HEK293 (cell line): ENCODE results near the gene GAK.

Experiments
- CTCF ChIA-PET: fragments of 350-600 bp; formaldehyde crosslinking; extraction: SDS; loops from one replicate; lab custom pipeline; 2021; ENCODE audit warnings: antibody characterized with exemption; lab: Yijun Ruan, JAX
- POLR2A ChIA-PET: fragments of 300-600 bp; formaldehyde crosslinking; extraction: SDS; loops from one replicate; lab custom pipeline; 2020; ENCODE audit warnings: antibody characterized with exemption, inconsistent platforms; lab: Yijun Ruan, JAX
- H3K27ac ChIP-seq: fragments of 200-500 bp; sonication (Bioruptor generic); 2 replicates; pipeline ENCODE4 v1.5.1; 2014; ENCODE audit warnings: low read depth, low read length, control low read depth, inconsistent platforms; ENCODE audit errors: extremely low read depth
- H3K36me3 ChIP-seq, 2 experiments: fragments of 200-500 bp in 1 of 2; sonication (Bioruptor generic) in 1 of 2; 1 replicate in 1 of 2; 2 replicates in 1 of 2; pipeline ENCODE4 v1.5.1; 2014 to 2017; ENCODE audit warnings: inconsistent platforms in 2 of 2, low read length in 2 of 2; ENCODE audit not compliant: control insufficient read depth in 2 of 2, insufficient read depth in 1 of 2
- H3K4me1 ChIP-seq: fragments of 200-500 bp; sonication (Bioruptor generic); 2 replicates; pipeline ENCODE4 v1.5.1; 2014; ENCODE audit warnings: mild to moderate bottlenecking, low read length, inconsistent platforms; ENCODE audit not compliant: control insufficient read depth, insufficient read depth
- H3K4me3 ChIP-seq: 2 replicates; pipeline ENCODE4 v1.5.1; 2011; ENCODE audit warnings: low read depth, mild to moderate bottlenecking, control low read depth, low read length, moderate library complexity
- H3K9me3 ChIP-seq: fragments of 200-500 bp; sonication (Bioruptor generic); 2 replicates; pipeline ENCODE4 v1.5.1; 2014; ENCODE audit warnings: low read depth, low read length, inconsistent platforms; ENCODE audit not compliant: control insufficient read depth, insufficient read depth
- BCL11B ChIP-seq: fragments of 450-650 bp; formaldehyde crosslinking; IDR thresholded peaks from 2 replicates; pipeline ENCODE4 v1.5.1; 2016; ENCODE audit warnings: low read depth, missing biosample characterization, missing genetic modification characterization
- HOXA7 ChIP-seq: sonication (generic); formaldehyde crosslinking; IDR thresholded peaks from 2 replicates; pipeline ENCODE4 v1.8.1; 2022; ENCODE audit warnings: missing genetic modification reagents, borderline replicate concordance
- KLF16 ChIP-seq: fragments of 450-650 bp; formaldehyde crosslinking; IDR thresholded peaks from 2 replicates; pipeline ENCODE4 v1.5.1; 2017; ENCODE audit warnings: missing biosample characterization, missing genetic modification characterization
- SCRT2 ChIP-seq: fragments of 450-650 bp; formaldehyde crosslinking; IDR thresholded peaks from 2 replicates; pipeline ENCODE4 v1.5.1; 2016; ENCODE audit warnings: missing biosample characterization, missing genetic modification characterization
- YY2 ChIP-seq: fragments of 450-650 bp; formaldehyde crosslinking; IDR thresholded peaks from 2 replicates; pipeline ENCODE4 v1.5.1; 2016; ENCODE audit warnings: missing biosample characterization, missing genetic modification characterization
- ZBTB21 ChIP-seq: fragments of 450-650 bp; formaldehyde crosslinking; IDR thresholded peaks from 2 replicates; pipeline ENCODE4 v1.5.1; 2017; ENCODE audit warnings: missing biosample characterization, missing genetic modification characterization
- ZBTB44 ChIP-seq: fragments of 450-650 bp; IDR thresholded peaks from 2 replicates; pipeline ENCODE4 v1.5.1; 2018; ENCODE audit warnings: missing biosample characterization, mild to moderate bottlenecking, missing genetic modification characterization
- ZBTB48 ChIP-seq: fragments of 450-650 bp; formaldehyde crosslinking; IDR thresholded peaks from 2 replicates; pipeline ENCODE4 v1.5.1; 2016; ENCODE audit warnings: missing biosample characterization, missing genetic modification characterization
- ZNF138 ChIP-seq: fragments of 450-650 bp; formaldehyde crosslinking; IDR thresholded peaks from 2 replicates; pipeline ENCODE4 v1.5.1; 2016; ENCODE audit warnings: missing biosample characterization, missing genetic modification characterization, borderline replicate concordance
- ZNF292 ChIP-seq: fragments of 450-650 bp; formaldehyde crosslinking; IDR thresholded peaks from 2 replicates; pipeline ENCODE4 v1.5.1; 2016; ENCODE audit warnings: low read depth, missing biosample characterization, missing genetic modification characterization, borderline replicate concordance
- ZNF394 ChIP-seq: fragments of 450-650 bp; formaldehyde crosslinking; IDR thresholded peaks from 2 replicates; pipeline ENCODE4 v1.5.1; 2016; ENCODE audit warnings: missing biosample characterization, missing genetic modification characterization, mild to moderate bottlenecking, moderate library complexity, borderline replicate concordance
- ZNF426 ChIP-seq: fragments of 450-650 bp; formaldehyde crosslinking; IDR thresholded peaks from 2 replicates; pipeline ENCODE4 v1.5.1; 2017; ENCODE audit warnings: missing biosample characterization, missing genetic modification characterization, mild to moderate bottlenecking, inconsistent platforms, moderate library complexity
- ZNF501 ChIP-seq: fragments of 450-650 bp; formaldehyde crosslinking; IDR thresholded peaks from 2 replicates; pipeline ENCODE4 v1.5.1; 2016; ENCODE audit warnings: missing biosample characterization, missing genetic modification characterization
- ZNF530 ChIP-seq: fragments of 450-650 bp; formaldehyde crosslinking; IDR thresholded peaks from 2 replicates; pipeline ENCODE4 v1.5.1; 2016; ENCODE audit warnings: low read depth, missing biosample characterization, missing genetic modification characterization
- ZNF610 ChIP-seq: fragments of 450-650 bp; formaldehyde crosslinking; IDR thresholded peaks from 2 replicates; pipeline ENCODE4 v1.5.1; 2016; ENCODE audit warnings: missing biosample characterization, missing genetic modification characterization, borderline replicate concordance
- ZNF623 ChIP-seq: fragments of 450-650 bp; formaldehyde crosslinking; IDR thresholded peaks from 2 replicates; pipeline ENCODE4 v1.5.1; 2016; ENCODE audit warnings: missing biosample characterization, missing genetic modification characterization
- ZNF670 ChIP-seq: fragments of 450-650 bp; formaldehyde crosslinking; IDR thresholded peaks from 2 replicates; pipeline ENCODE4 v1.5.1; 2016; ENCODE audit warnings: missing biosample characterization, missing genetic modification characterization, low read depth
- ZSCAN16 ChIP-seq: fragments of 450-650 bp; formaldehyde crosslinking; IDR thresholded peaks from 2 replicates; pipeline ENCODE4 v1.5.1; 2016; ENCODE audit warnings: missing biosample characterization, missing genetic modification characterization
- ZSCAN4 ChIP-seq: fragments of 450-650 bp; formaldehyde crosslinking; IDR thresholded peaks from 2 replicates; pipeline ENCODE4 v1.5.1; 2017; ENCODE audit warnings: missing biosample characterization, missing genetic modification characterization
- ZXDB ChIP-seq: fragments of 450-650 bp; formaldehyde crosslinking; IDR thresholded peaks from 2 replicates; pipeline ENCODE4 v1.5.1; 2016; ENCODE audit warnings: missing biosample characterization, missing genetic modification characterization
- TF ChIP-seq, protein P1 (sequence below): fragments of 450-650 bp; formaldehyde crosslinking; IDR thresholded peaks from 2 replicates; pipeline ENCODE4 v1.5.1; 2016; ENCODE audit warnings: missing biosample characterization, missing genetic modification characterization, borderline replicate concordance
- TF ChIP-seq, protein P2 (sequence below): fragments of 450-650 bp; formaldehyde crosslinking; IDR thresholded peaks from 2 replicates; pipeline ENCODE4 v1.5.1; 2016; ENCODE audit warnings: missing biosample characterization, missing genetic modification characterization
- TF ChIP-seq, protein P3 (sequence below): fragments of 450-650 bp; formaldehyde crosslinking; IDR thresholded peaks from 2 replicates; pipeline ENCODE4 v1.5.1; 2017; ENCODE audit warnings: missing biosample characterization, missing genetic modification characterization

Gene GAK

GRCh38 chr4:964346-965025 is 32.4 kb upstream of the GAK start:
- Histone ChIP-seq H3K9me3 (no peaks in the 10 kb centered on the region), H3K4me1 (no peaks in the 10 kb centered on the region), H3K36me3 (peaks cover 0 to 67% of the 10 kb centered on the region in 2 experiments; a peak in 1 of 3 replicates), H3K4me3 (no peak overlapping the region), H3K27ac (no peak overlapping the region)
- POLR2A ChIA-PET, result no interaction called here
- CTCF ChIA-PET, result no interaction called here
- TF ChIP-seq, protein P1, sequence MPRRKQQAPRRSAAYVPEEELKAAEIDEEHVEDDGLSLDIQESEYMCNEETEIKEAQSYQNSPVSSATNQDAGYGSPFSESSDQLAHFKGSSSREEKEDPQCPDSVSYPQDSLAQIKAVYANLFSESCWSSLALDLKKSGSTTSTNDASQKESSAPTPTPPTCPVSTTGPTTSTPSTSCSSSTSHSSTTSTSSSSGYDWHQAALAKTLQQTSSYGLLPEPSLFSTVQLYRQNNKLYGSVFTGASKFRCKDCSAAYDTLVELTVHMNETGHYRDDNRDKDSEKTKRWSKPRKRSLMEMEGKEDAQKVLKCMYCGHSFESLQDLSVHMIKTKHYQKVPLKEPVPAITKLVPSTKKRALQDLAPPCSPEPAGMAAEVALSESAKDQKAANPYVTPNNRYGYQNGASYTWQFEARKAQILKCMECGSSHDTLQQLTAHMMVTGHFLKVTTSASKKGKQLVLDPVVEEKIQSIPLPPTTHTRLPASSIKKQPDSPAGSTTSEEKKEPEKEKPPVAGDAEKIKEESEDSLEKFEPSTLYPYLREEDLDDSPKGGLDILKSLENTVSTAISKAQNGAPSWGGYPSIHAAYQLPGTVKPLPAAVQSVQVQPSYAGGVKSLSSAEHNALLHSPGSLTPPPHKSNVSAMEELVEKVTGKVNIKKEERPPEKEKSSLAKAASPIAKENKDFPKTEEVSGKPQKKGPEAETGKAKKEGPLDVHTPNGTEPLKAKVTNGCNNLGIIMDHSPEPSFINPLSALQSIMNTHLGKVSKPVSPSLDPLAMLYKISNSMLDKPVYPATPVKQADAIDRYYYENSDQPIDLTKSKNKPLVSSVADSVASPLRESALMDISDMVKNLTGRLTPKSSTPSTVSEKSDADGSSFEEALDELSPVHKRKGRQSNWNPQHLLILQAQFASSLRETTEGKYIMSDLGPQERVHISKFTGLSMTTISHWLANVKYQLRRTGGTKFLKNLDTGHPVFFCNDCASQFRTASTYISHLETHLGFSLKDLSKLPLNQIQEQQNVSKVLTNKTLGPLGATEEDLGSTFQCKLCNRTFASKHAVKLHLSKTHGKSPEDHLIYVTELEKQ, result no peak
- TF ChIP-seq ZNF394 (tag by site-specific recombination) (no peak), ZSCAN4 (no peak), ZBTB48 (tag by site-specific recombination) (no peak), HOXA7 (CRISPR knock-in tag) (no peak), ZBTB44 (no peak), ZSCAN16 (tag by site-specific recombination) (no peak), ZBTB21 (no peak), ZNF138 (tag by site-specific recombination) (no peak), ZNF670 (tag by site-specific recombination) (no peak), ZNF501 (no peak)
- TF ChIP-seq, protein P2, sequence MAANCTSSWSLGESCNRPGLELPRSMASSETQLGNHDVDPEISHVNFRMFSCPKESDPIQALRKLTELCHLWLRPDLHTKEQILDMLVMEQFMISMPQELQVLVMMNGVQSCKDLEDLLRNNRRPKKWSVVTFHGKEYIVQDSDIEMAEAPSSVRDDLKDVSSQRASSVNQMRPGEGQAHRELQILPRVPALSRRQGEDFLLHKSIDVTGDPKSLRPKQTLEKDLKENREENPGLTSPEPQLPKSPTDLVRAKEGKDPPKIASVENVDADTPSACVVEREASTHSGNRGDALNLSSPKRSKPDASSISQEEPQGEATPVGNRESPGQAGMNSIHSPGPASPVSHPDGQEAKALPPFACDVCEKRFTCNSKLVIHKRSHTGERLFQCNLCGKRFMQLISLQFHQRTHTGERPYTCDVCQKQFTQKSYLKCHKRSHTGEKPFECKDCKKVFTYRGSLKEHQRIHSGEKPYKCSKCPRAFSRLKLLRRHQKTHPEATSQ (tag by site-specific recombination), result no peak

GRCh38 chr4:963276-964225 is 31.4 kb upstream of the GAK start:
- no peaks in the 10 kb centered on the region for H3K9me3 ChIP-seq
- no peak overlapping the region for H3K4me3 ChIP-seq
- no peaks in the 10 kb centered on the region for H3K4me1 ChIP-seq
- TF ChIP-seq ZNF530 (tag by site-specific recombination) (no peak), HOXA7 (CRISPR knock-in tag) (no peak), ZXDB (no peak), ZNF292 (tag by site-specific recombination) (no peak), SCRT2 (tag by site-specific recombination) (no peak), ZNF623 (tag by site-specific recombination) (no peak), ZNF426 (tag by site-specific recombination) (no peak), YY2 (tag by site-specific recombination) (no peak), BCL11B (tag by site-specific recombination) (no peak), KLF16 (no peak), ZNF610 (tag by site-specific recombination) (no peak)
- TF ChIP-seq, protein P3, sequence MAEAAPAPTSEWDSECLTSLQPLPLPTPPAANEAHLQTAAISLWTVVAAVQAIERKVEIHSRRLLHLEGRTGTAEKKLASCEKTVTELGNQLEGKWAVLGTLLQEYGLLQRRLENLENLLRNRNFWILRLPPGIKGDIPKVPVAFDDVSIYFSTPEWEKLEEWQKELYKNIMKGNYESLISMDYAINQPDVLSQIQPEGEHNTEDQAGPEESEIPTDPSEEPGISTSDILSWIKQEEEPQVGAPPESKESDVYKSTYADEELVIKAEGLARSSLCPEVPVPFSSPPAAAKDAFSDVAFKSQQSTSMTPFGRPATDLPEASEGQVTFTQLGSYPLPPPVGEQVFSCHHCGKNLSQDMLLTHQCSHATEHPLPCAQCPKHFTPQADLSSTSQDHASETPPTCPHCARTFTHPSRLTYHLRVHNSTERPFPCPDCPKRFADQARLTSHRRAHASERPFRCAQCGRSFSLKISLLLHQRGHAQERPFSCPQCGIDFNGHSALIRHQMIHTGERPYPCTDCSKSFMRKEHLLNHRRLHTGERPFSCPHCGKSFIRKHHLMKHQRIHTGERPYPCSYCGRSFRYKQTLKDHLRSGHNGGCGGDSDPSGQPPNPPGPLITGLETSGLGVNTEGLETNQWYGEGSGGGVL, result no peak
- POLR2A ChIA-PET, result interaction anchor here (2.0 kb wide), 1 partner anchor 15 kb away, joined by 4 read pairs; no protein-coding TSS in a partner anchor
- H3K36me3 ChIP-seq, result peaks cover 0 to 75% of the 10 kb centered on the region in 2 experiments; a peak in 1 of 3 replicates
- CTCF ChIA-PET, result no interaction called here
- no peak overlapping the region for H3K27ac ChIP-seq
